HEK293 (cell line): ENCODE results near the gene PHEX.

Source experiments
- CTCF ChIP-seq: fragments of 450-650 bp; formaldehyde crosslinking; IDR thresholded peaks from 2 replicates; pipeline ENCODE4 v1.5.1; 2016; ENCODE audit warnings: missing biosample characterization, missing genetic modification characterization
- ZNF138 ChIP-seq: fragments of 450-650 bp; formaldehyde crosslinking; IDR thresholded peaks from 2 replicates; pipeline ENCODE4 v1.5.1; 2016; ENCODE audit warnings: missing biosample characterization, missing genetic modification characterization, borderline replicate concordance
- ZNF23 ChIP-seq: fragments of 450-650 bp; formaldehyde crosslinking; IDR thresholded peaks from 2 replicates; pipeline ENCODE4 v1.5.1; 2016; ENCODE audit warnings: missing biosample characterization, missing genetic modification characterization, borderline replicate concordance
- ZNF571 ChIP-seq: fragments of 450-650 bp; formaldehyde crosslinking; IDR thresholded peaks from 2 replicates; pipeline ENCODE4 v1.5.0; 2017; ENCODE audit warnings: missing biosample characterization, missing genetic modification characterization
- TF ChIP-seq, protein P1 (sequence below): fragments of 450-650 bp; formaldehyde crosslinking; conservative IDR thresholded peaks from 2 replicates; pipeline ENCODE4 v1.5.1; 2016; ENCODE audit warnings: low read depth, missing biosample characterization, missing genetic modification characterization

GRCh38 chrX:22234380-22234779, 202.3 kb downstream of the PHEX start:
- TF ChIP-seq ZNF23 (tag by site-specific recombination), result no peak
- no peak for TF ChIP-seq ZNF138 (tag by site-specific recombination)
- TF ChIP-seq, protein P1, sequence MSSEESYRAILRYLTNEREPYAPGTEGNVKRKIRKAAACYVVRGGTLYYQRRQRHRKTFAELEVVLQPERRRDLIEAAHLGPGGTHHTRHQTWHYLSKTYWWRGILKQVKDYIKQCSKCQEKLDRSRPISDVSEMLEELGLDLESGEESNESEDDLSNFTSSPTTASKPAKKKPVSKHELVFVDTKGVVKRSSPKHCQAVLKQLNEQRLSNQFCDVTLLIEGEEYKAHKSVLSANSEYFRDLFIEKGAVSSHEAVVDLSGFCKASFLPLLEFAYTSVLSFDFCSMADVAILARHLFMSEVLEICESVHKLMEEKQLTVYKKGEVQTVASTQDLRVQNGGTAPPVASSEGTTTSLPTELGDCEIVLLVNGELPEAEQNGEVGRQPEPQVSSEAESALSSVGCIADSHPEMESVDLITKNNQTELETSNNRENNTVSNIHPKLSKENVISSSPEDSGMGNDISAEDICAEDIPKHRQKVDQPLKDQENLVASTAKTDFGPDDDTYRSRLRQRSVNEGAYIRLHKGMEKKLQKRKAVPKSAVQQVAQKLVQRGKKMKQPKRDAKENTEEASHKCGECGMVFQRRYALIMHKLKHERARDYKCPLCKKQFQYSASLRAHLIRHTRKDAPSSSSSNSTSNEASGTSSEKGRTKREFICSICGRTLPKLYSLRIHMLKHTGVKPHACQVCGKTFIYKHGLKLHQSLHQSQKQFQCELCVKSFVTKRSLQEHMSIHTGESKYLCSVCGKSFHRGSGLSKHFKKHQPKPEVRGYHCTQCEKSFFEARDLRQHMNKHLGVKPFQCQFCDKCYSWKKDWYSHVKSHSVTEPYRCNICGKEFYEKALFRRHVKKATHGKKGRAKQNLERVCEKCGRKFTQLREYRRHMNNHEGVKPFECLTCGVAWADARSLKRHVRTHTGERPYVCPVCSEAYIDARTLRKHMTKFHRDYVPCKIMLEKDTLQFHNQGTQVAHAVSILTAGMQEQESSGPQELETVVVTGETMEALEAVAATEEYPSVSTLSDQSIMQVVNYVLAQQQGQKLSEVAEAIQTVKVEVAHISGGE (tag by site-specific recombination), result no peak
- TF ChIP-seq ZNF571 (tag by site-specific recombination), result no peak
- TF ChIP-seq CTCF, result no peak
